Measurements from ENCODE around the gene FUT3. TPM values are rescaled to one million over a fixed set of nuclear protein-coding genes. Genes with fewer than 3 reads are reported as not detected.

The FUT3 gene
- total and polyA plus RNA-seq, 2 of the 4 experiments (the other 2 are of a cell fraction), result not detected

DNA sequence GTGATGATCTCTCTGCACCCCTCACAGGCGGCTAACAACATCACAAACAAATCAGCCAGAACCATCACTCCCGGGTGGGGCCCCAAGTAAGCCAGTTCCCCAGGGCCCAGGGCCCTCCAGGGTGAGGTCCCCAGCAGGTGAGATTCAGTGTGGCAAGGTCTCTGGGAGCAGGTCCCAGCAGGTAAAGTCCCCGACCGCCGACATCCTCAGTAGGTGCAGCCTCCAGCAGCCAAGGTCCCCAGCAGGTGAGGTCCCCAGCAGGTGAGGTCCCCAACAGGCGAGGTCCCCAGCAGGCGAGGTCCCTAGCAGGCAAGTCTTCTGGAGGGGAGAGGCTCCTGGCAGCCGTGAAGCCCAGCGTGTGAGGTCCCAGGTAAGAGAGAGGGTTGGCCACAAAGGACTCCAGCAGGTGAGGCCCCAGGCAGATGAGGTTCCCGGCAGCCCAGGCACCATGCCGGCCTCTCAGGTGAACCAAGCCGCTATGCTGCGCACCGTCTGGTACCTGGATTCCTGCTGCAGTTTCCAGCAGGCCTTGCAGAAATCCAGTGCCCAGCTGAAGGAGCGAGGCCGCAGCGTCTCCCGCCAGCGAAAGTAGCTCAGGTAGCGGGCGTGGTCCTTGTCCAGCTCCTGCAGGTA is 7.8 kb downstream of the FUT3 start:
- no peak overlapping the region for H2AFZ ChIP-seq (replicated peaks; ENCODE audit: low read length, poor library complexity)
- no peak overlapping the region for H2BK120ac ChIP-seq (ENCODE audit: low read depth, low read length)
- no peaks in the 10 kb centered on the region; the same call in 1 of the 2 replicates for H4K20me1 ChIP-seq (ENCODE audit: insufficient read depth, low read length)
- no peak overlapping the region for H4K8ac ChIP-seq (ENCODE audit: low read depth in 2 of 2, low read length in 2 of 2)
- H2AK5ac ChIP-seq (ENCODE audit: low read depth, low read length), result no peak overlapping the region
- no peak overlapping the region for H3K27ac ChIP-seq (ENCODE audit: insufficient read depth, low read length)
- H3K9me1 ChIP-seq (ENCODE audit: insufficient read depth, low read length), result no peaks in the 10 kb centered on the region
- no peaks in the 10 kb centered on the region for H3K79me1 ChIP-seq (ENCODE audit: low read depth in 1 of 2, low read length in 2 of 2)
- no peak overlapping the region for H2AK9ac ChIP-seq (replicated peaks; ENCODE audit: low read depth, low read length, poor library complexity)
- TF ChIP-seq POLR2A (IDR thresholded peaks at IDR 0.05; ENCODE audit: low read depth, low read length) (no peak), NFE2L2 (IDR thresholded peaks at IDR 0.05; ENCODE audit: low read depth, low read length) (no peak), CHD1 (IDR thresholded peaks at IDR 0.05; ENCODE audit: low read depth, low read length) (no peak), MAFK (IDR thresholded peaks at IDR 0.05; ENCODE audit: low read depth, low read length) (no peak), RCOR1 (IDR thresholded peaks at IDR 0.05; ENCODE audit: insufficient replicate concordance, low read length) (no peak), MXI1 (IDR thresholded peaks at IDR 0.05; ENCODE audit: borderline replicate concordance, low read depth, low read length) (no peak), SMC3 (IDR thresholded peaks at IDR 0.05; ENCODE audit: low read depth, low read length) (no peak), RAD21 (IDR thresholded peaks at IDR 0.05; ENCODE audit: low read length) (no peak), FOS (IDR thresholded peaks at IDR 0.05; ENCODE audit: low read depth, low read length) (no peak), RFX5 (IDR thresholded peaks at IDR 0.05; ENCODE audit: low read depth, low read length) (no peak), MAZ (IDR thresholded peaks at IDR 0.05; ENCODE audit: borderline replicate concordance, low read depth, low read length) (no peak), BHLHE40 (IDR thresholded peaks at IDR 0.05; ENCODE audit: low read depth, low read length) (no peak), CEBPB (IDR thresholded peaks at IDR 0.05; ENCODE audit: low read depth, low read length) (no peak)
- TF ChIP-seq, protein P1, sequence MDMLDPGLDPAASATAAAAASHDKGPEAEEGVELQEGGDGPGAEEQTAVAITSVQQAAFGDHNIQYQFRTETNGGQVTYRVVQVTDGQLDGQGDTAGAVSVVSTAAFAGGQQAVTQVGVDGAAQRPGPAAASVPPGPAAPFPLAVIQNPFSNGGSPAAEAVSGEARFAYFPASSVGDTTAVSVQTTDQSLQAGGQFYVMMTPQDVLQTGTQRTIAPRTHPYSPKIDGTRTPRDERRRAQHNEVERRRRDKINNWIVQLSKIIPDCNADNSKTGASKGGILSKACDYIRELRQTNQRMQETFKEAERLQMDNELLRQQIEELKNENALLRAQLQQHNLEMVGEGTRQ (IDR thresholded peaks at IDR 0.05; ENCODE audit: low read depth, low read length), result no peak
- TF ChIP-seq, protein P2, sequence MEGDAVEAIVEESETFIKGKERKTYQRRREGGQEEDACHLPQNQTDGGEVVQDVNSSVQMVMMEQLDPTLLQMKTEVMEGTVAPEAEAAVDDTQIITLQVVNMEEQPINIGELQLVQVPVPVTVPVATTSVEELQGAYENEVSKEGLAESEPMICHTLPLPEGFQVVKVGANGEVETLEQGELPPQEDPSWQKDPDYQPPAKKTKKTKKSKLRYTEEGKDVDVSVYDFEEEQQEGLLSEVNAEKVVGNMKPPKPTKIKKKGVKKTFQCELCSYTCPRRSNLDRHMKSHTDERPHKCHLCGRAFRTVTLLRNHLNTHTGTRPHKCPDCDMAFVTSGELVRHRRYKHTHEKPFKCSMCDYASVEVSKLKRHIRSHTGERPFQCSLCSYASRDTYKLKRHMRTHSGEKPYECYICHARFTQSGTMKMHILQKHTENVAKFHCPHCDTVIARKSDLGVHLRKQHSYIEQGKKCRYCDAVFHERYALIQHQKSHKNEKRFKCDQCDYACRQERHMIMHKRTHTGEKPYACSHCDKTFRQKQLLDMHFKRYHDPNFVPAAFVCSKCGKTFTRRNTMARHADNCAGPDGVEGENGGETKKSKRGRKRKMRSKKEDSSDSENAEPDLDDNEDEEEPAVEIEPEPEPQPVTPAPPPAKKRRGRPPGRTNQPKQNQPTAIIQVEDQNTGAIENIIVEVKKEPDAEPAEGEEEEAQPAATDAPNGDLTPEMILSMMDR (conservative IDR thresholded peaks at IDR 0.05; ENCODE audit: low read depth, low read length), result no peak
- TF ChIP-seq, protein P3, sequence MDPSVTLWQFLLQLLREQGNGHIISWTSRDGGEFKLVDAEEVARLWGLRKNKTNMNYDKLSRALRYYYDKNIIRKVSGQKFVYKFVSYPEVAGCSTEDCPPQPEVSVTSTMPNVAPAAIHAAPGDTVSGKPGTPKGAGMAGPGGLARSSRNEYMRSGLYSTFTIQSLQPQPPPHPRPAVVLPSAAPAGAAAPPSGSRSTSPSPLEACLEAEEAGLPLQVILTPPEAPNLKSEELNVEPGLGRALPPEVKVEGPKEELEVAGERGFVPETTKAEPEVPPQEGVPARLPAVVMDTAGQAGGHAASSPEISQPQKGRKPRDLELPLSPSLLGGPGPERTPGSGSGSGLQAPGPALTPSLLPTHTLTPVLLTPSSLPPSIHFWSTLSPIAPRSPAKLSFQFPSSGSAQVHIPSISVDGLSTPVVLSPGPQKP (IDR thresholded peaks at IDR 0.05; ENCODE audit: borderline replicate concordance, low read depth, low read length), result no peak
- H3K18ac ChIP-seq (ENCODE audit: low read depth, low read length), result no peak overlapping the region
- H3K9ac ChIP-seq (ENCODE audit: low read depth, low read length), result no peak overlapping the region
- ATAC-seq (ENCODE audit: low read depth) (no peak), DNase-seq (no peak)
- no peak overlapping the region for H3K4ac ChIP-seq (ENCODE audit: low read depth, low read length)
- no peak overlapping the region for H4K91ac ChIP-seq (ENCODE audit: insufficient read depth, low read depth, low read length)
- no peak overlapping the region for H2BK5ac ChIP-seq (ENCODE audit: low read depth, low read length, poor library complexity, severe bottlenecking)
- H3K36me3 ChIP-seq (ENCODE audit: control insufficient read depth, insufficient read depth, low read length), result no peaks in the 10 kb centered on the region
- 88% methylated on average over 3 of the region's 21 CpGs; no CpG with 5 or more reads in 1 of the 2 experiments for WGBS, 2 experiments (ENCODE audit: extremely low coverage in 2 of 2, insufficient read length in 1 of 2)
- no peak overlapping the region for H4K5ac ChIP-seq (ENCODE audit: low read depth, low read length)
- H3K9me3 ChIP-seq (ENCODE audit: control insufficient read depth, insufficient read depth, low read length), result no peaks in the 10 kb centered on the region
- no peak overlapping the region for H3K23ac ChIP-seq (ENCODE audit: low read depth, low read length)
- no peaks in the 10 kb centered on the region for H3K4me1 ChIP-seq (ENCODE audit: control insufficient read depth, insufficient read depth, low read length)
- in situ Hi-C loops (cut with MboI; ENCODE audit: low sequenced_read_pairs) (no loop called here), intact Hi-C loops (cut with micrococcal nuclease) (no loop called here), dilution Hi-C loops (cut with HindIII; ENCODE audit: low sequenced_read_pairs, unreplicated experiment) (no loop called here)
- ChIA-PET POLR2A (ENCODE audit: unreplicated experiment) (no interaction called here), CTCF (no interaction called here)
- no TSS peak for BruUV-seq (replicated peaks)
- peaks cover 6% of the 10 kb centered on the region; the same call in 1 of the 2 replicates for H3K27me3 ChIP-seq (ENCODE audit: control insufficient read depth, insufficient read depth, low read length)
- H2BK15ac ChIP-seq (ENCODE audit: low read depth, low read length), result no peak overlapping the region
- no peak overlapping the region for H2BK20ac ChIP-seq (ENCODE audit: low read depth, low read length)
- H3K14ac ChIP-seq (replicated peaks; ENCODE audit: low read depth, low read length), result no peak overlapping the region
- no peak overlapping the region for H3K56ac ChIP-seq (ENCODE audit: extremely low read depth, insufficient read depth, low read length)
- H3K4me2 ChIP-seq (ENCODE audit: low read depth, low read length), result no peak overlapping the region
- no peak overlapping the region for H3K4me3 ChIP-seq (ENCODE audit: insufficient read depth, low read depth, low read length)
